HS-27A (cell line): ENCODE results near the gene DDA1.

Source experiments
- DNase-seq: peaks from one replicate; pipeline ENCODE4 v3.0.0-alpha.2; 2012; ENCODE audit warnings: low read depth, missing footprints

Gene DDA1

GRCh38 chr19:17330262-17331044 lies 21.1 kb downstream of the DDA1 start:
- no peak for DNase-seq

GRCh38 chr19:17331045-17331558 lies 21.7 kb downstream of the DDA1 start:
- DNase-seq, result no peak

- DNase-seq, result no peak
These were observed 23.0 kb downstream of the DDA1 start for GRCh38 chr19:17332360-17332676.

DNA sequence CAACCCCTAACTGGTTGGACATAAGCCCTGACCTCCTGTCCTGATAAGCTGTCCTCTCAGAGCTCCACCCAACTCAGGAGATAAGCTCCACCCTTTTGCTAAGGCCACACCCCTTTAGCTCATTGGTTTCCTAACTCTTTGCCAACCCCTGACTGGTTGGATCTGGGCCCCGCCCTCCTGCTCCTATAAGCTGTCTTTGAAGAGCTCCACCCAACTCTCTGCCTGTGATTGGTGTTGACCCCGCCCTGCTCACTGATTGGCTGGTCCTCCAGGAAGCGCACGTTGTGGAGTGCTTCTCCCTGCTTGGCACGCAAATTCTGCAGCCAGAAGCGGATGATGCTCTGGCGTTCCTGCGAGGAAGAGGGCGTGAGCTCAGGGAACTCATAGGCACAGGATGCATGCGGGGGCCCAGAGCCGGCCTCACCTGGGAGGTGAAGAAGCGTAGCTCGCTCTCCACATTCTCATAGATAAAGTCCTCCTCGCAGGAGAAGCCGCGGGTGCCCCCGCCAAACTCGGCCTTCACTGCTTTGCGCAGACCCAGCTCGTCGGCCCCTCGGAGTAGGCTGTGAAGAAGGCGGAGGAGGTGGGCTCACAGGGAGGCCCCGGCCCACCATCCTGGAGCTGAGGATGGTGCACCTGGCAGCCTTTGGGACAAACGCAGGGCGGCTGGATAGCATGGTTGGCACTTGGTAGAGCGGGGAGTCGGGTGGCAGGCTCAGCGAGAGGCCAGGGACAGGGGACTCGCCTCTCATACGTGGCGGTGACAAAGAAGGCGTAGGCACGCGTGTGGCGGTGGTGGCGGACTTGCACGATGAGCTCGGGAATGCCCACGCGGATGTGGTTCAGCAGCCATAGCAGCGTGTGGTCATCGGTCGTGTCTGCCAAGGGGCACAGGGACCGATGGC lies 23.6 kb downstream of the DDA1 start:
- DNase-seq, result no peak

DNA sequence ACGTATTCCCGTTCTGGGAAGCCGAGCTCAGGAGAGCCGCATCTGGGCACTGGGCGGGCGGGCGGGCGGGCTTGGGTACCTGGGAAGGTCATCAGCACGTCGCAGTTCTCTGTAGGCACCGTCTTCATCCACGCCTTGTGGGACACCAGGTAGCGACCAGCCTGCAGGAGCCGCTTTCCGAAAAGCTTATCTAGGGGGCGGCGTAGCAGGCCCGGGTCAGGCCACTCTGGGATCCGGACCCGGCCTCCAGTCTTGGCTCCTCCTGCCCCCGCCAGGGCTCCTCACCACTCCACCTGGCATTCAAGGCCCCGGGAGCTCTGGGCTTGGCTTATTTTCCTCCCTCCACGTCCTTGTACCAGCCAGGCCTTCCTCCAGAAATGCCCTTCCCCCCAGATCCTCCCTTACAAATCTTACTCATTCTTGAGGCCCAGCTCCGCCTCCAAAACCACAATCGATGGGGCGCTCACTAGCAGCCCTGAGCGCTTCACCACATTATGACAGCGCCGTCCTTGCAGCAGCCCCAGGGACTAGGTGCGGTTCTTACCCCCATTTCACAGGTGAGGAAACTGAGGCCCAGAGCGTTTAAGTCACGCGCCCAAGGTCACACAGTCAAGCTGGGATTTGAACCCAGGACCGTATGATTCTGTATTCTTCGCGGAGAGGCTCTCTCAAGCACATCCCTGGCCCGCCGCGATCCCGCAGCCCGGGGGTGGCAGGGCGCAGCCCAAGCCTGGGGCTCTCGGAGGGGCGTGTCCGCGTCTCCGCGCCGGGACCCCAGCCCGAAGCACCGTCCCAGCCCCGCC lies 24.4 kb downstream of the DDA1 start:
- DNase-seq, result no peak

DNA sequence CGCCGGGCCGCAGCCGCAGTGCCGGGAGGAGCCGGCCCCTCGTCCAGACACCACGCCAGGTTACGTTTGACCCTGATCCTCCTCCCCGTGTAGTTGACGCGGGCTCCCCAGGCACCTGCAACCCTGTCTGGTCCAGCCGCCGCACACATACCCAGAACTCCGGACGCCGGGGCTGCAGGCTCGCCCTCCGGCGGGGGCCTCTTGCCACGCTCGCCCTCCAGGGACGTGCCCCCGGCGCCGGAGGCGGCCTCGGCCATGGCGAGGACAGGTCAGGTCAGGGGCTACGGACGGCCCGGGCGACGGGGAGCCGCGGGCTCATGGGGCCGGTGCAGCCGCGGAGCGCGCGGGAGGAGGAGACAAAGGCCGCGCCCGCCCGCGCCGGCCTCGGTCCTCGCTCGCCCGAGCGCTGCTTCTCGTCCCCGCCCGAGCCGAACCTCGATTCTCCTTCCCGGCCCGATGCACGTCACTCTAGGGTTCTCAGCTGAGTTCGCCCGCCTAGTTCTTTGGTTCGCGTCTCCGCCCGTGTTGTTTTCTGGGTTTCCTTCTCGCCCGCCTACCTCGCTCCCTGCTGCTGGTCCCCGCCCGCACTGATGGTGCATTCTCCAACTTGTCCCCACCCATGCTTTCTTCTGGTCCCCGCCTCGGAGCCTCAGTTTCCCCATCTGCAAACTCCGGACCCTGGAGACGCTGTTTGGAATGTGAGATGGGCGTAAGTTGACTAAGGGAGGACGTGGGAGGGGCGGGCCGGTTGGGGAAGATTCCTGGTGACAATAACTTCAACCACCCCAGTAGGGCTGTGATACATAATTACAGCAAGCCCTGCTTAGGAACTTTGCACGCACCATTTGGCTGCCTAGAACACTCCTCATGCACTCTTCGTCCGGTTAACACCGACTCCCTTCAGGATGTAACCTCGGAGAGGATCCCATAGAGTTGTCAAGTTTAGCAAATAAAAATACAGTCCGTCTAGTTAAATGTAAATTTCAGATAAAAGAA lies 25.3 kb downstream of the DDA1 start, which contains the start of gene ANO8:
TSS of gene ANO8 (minus strand) at position 442 of the 996 bp plus-strand sequence. CDS start at position 257, 185 bp downstream.
- DNase-seq, result peak; percentile 93

DNA sequence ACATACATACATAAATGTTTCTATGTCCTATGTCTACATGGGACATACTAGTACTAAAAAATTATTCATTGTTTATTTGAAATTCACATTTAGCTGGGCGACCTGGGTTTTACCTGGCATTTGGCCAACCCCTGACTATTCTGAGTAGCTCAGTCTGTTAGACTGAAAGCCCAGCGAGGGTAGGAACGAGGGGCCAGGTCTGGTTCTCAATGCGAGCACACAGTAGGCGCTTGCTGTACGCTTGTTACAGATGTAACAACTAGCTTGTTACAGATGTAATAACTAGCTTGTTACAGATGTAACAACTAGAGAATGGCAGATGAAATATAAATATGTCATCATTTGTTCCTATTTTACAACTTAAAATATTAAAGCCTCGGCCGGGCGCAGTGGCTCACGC lies 26.2 kb downstream of the DDA1 start:
- DNase-seq, result no peak

GRCh38 chr19:17336872-17337674 lies 27.7 kb downstream of the DDA1 start, which contains the start of gene GTPBP3:
Gene GTPBP3, plus strand, starts transcription at chr19:17337553. Its CDS starts 59 bp downstream, at chr19:17337612.
- DNase-seq, result peak; percentile 96

GRCh38 chr19:17337675-17338432 lies 28.5 kb downstream of the DDA1 start:
- DNase-seq, result no peak

DNA sequence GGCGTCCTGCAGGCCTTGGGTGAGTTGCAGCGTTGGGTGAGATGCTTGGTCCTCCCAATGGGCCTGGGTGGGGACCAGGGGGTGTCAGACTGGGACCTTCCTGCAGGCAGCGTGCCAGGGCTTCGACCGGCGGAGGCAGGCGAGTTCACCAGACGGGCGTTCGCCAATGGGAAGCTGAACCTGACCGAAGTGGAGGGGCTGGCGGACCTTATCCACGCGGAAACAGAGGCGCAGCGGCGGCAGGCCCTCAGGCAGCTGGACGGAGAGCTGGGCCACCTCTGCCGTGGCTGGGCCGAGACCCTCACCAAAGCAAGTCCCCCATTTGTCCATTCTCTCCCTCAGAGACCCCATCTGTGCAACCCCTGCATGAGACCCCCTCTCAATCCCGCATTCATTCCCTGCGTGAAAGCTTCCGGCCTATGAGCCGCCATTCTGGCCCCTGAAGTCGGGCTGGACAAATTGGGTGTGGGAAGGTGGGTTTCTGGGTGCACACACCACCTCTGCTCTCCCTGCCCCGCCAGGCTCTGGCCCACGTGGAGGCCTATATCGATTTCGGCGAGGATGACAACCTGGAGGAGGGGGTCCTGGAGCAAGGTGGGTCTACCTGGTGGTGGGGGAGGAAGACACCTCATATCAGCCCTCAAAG lies 29.2 kb downstream of the DDA1 start:
- DNase-seq, result no peak

DNA sequence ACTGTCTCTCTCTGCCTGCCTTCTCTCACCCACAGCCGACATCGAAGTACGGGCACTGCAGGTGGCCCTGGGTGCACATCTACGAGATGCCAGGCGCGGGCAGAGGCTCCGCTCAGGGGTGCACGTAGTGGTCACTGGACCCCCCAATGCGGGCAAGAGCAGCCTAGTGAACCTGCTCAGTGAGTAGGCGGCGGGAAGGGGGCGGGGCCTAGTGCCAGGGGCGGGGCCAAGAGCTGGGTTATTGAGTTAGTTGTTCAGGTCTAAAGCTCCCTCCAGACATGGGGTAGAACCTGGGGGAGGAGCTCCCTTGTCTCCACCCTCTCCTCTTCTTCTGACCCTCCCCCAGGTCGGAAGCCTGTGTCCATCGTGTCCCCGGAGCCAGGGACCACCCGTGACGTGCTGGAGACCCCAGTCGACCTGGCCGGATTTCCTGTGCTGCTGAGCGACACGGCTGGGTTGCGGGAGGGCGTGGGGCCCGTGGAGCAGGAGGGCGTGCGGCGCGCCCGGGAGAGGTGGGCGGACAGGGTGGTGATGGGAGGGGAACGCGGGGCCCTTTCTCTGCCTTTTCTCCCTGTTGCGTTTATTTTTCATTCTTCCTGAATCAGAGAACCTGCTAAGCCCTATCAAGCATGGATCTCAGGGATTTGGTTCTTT lies 29.9 kb downstream of the DDA1 start:
- DNase-seq, result no peak

GRCh38 chr19:17340302-17340870 lies 31.0 kb downstream of the DDA1 start:
- DNase-seq, result no peak

DNA sequence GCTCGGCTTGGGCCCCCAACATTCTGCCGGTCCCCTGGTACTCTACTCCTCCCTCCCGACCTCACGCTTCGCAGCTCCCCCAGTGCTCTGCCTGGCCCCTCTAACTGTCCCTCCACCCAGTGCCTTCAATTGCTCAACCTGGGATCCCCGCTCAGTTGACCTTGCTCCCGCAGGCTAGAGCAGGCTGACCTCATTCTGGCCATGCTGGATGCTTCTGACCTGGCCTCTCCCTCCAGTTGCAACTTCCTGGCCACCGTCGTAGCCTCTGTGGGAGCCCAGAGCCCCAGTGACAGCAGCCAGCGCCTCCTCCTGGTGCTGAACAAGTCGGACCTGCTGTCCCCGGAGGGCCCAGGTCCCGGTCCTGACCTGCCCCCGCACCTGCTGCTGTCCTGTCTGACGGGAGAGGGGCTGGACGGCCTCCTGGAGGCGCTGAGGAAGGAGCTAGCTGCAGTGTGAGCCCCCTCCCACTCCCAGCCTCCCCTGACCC lies 31.6 kb downstream of the DDA1 start:
- no peak for DNase-seq

DNA sequence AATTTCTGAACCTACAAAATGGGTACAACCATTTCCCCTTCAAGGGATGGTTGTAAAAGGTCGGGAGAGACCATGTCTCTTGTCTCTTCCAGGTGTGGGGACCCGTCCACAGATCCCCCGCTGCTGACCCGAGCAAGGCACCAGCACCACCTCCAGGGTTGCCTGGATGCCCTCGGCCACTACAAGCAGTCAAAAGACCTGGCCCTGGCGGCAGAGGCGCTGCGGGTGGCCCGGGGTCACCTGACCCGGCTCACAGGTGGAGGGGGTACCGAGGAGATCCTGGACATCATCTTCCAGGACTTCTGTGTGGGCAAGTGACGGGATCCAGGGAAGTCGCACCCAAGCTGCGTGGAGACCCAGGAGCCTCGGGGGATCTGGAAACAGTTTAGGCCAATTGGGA lies 32.0 kb downstream of the DDA1 start:
- DNase-seq, result no peak

DNA sequence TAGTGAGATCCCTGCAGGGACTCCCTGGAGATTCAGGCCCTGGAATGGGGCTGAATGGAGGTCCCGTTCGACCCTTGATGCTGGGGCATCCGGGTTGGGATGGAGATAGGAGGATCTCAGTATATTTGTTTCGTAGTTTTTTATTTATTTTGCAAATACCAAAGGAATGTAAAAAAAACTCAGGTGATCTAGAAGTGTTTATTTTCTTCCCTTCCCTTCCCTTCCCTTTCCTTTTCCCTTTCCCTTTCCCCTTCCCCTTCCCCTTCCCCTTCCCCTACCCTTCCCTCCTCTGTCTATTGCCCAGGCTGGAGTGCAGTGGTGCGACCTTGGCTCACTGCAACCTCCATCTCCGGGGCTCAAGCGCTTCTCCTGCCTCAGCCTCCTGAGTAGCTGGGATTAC lies 32.5 kb downstream of the DDA1 start:
- DNase-seq, result no peak

DNA sequence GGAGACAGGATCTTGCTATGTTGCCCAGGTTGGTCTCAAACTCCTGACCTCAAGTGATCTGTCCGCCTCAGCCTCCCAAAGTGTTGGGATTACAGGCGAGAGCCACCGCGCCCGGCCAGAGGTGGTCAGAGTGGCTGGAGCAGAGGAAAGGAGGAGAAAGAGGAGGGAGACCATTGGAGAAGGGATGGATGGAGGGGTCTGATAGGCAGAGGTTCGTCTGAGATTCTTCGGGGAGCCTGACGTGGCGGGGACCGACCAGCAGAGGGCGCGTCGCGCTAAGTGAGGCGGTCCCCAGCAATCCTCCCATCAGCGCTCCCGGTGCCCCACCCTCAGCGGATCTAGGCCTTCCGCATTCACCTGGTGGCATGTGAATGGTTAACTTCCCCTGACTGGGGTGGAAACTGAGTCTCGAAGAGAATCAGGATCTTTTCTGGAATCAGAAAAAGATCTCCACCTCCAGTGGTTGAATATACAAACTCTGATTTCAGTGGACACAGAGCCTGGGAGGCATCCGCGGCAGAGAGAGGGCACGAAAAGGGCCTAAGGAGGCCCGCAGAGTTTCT lies 36.8 kb downstream of the DDA1 start:
- DNase-seq, result no peak

GRCh38 chr19:17347361-17347760 lies 38.0 kb downstream of the DDA1 start:
- no peak for DNase-seq
